NCI-H1694 treated with DMSO at 0.1 percent for 48 hours (cell line): ENCODE measurements around the gene LGR4.

ENCODE experiments used
- DNase-seq: peaks from one replicate; lab custom pipeline; 2025; lab: John Stamatoyannopoulos, UW

LGR4 gene

GRCh38 chr11:27427183-27427980 lies 45.2 kb downstream of the LGR4 start:
- no peak for DNase-seq

GRCh38 chr11:27425814-27426213 lies 46.8 kb downstream of the LGR4 start:
- no peak for DNase-seq

- DNase-seq = no peak
Measured at GRCh38 chr11:27423125-27423524, 49.5 kb downstream of the LGR4 start.

- DNase-seq = peak; percentile 2
Measured at GRCh38 chr11:27421819-27422494, 50.6 kb downstream of the LGR4 start.

GRCh38 chr11:27420722-27421572 lies 51.6 kb downstream of the LGR4 start:
- DNase-seq = no peak

GRCh38 chr11:27420217-27420616 lies 52.4 kb downstream of the LGR4 start:
- DNase-seq = no peak

- DNase-seq = no peak
Measured at GRCh38 chr11:27418356-27418755, 54.2 kb downstream of the LGR4 start.

GRCh38 chr11:27416568-27417176 lies 55.9 kb downstream of the LGR4 start:
- DNase-seq = no peak

GRCh38 chr11:27414644-27415043 lies 57.9 kb downstream of the LGR4 start:
- no peak for DNase-seq

- DNase-seq = no peak
Measured at GRCh38 chr11:27413218-27413617, 59.4 kb downstream of the LGR4 start.

- no peak for DNase-seq
Measured at GRCh38 chr11:27412192-27412691, 60.3 kb downstream of the LGR4 start.

GRCh38 chr11:27411328-27411727 lies 61.3 kb downstream of the LGR4 start:
- no peak for DNase-seq

- no peak for DNase-seq
Measured at GRCh38 chr11:27410272-27410671, 62.3 kb downstream of the LGR4 start.

GRCh38 chr11:27409742-27410141 lies 62.8 kb downstream of the LGR4 start:
- no peak for DNase-seq

GRCh38 chr11:27409049-27409448 lies 63.5 kb downstream of the LGR4 start:
- DNase-seq = no peak

- no peak for DNase-seq
Measured at GRCh38 chr11:27408246-27408800, 64.3 kb downstream of the LGR4 start.

- DNase-seq = no peak
Measured at GRCh38 chr11:27406498-27407354, 65.9 kb downstream of the LGR4 start.

GRCh38 chr11:27405134-27405533 lies 67.5 kb downstream of the LGR4 start:
- no peak for DNase-seq

- no peak for DNase-seq
Measured at GRCh38 chr11:27404427-27404826, 68.2 kb downstream of the LGR4 start.

GRCh38 chr11:27403195-27403594 lies 69.4 kb downstream of the LGR4 start:
- no peak for DNase-seq

- no peak for DNase-seq
Measured at GRCh38 chr11:27402450-27402849, 70.1 kb downstream of the LGR4 start.
